Glomerular visceral epithelial cell (primary cell): ENCODE data around the gene FTCD.

ENCODE experiments used
- DNase-seq: peaks from one replicate; pipeline ENCODE4 v3.0.0-alpha.2; 2016; ENCODE audit errors: extremely low spot score

FTCD gene

GRCh38 chr21:46124083-46124925 is 31.1 kb downstream of the FTCD start:
- no peak for DNase-seq

- DNase-seq: no peak
These were observed 32.4 kb downstream of the FTCD start for GRCh38 chr21:46122758-46123683.

- peak; percentile 24 for DNase-seq
These were observed 33.1 kb downstream of the FTCD start for GRCh38 chr21:46122237-46122671.

GRCh38 chr21:46121286-46122221 is 33.8 kb downstream of the FTCD start:
- no peak for DNase-seq

GRCh38 chr21:46120301-46121285 is 34.8 kb downstream of the FTCD start:
- no peak for DNase-seq

GRCh38 chr21:46119637-46120271 is 35.6 kb downstream of the FTCD start:
- DNase-seq: no peak

GRCh38 chr21:46119144-46119636 is 36.2 kb downstream of the FTCD start:
- no peak for DNase-seq

- DNase-seq: no peak
These were observed 36.8 kb downstream of the FTCD start for GRCh38 chr21:46118316-46119143.

GRCh38 chr21:46117586-46118315 is 37.6 kb downstream of the FTCD start:
- DNase-seq: no peak

GRCh38 chr21:46116776-46117585 is 38.4 kb downstream of the FTCD start:
- peak; percentile 24 for DNase-seq

GRCh38 chr21:46116189-46116775 is 39.1 kb downstream of the FTCD start:
- no peak for DNase-seq

- DNase-seq: no peak
These were observed 39.8 kb downstream of the FTCD start for GRCh38 chr21:46115441-46116188.

GRCh38 chr21:46114963-46115362 is 40.4 kb downstream of the FTCD start:
- no peak for DNase-seq

- no peak for DNase-seq
These were observed 41.7 kb downstream of the FTCD start for GRCh38 chr21:46113497-46114176.

GRCh38 chr21:46112725-46113215 is 42.6 kb downstream of the FTCD start:
- DNase-seq: no peak
